Medulla oblongata (tissue), 1 donor: ENCODE results near the gene EMX1.

Experiments used
- DNase-seq: peaks from one replicate; pipeline ENCODE4 v3.0.0-alpha.2; 2015; ENCODE audit errors: extremely low spot score

EMX1 gene

GRCh38 chr2:72942881-72943418, 25.6 kb downstream of the EMX1 start:
- no peak for DNase-seq

GRCh38 chr2:72943540-72944395, 26.4 kb downstream of the EMX1 start:
- no peak for DNase-seq

- DNase-seq: no peak
Observed at GRCh38 chr2:72944804-72945449, 27.6 kb downstream of the EMX1 start.

GRCh38 chr2:72945450-72946019, 28.2 kb downstream of the EMX1 start:
- no peak for DNase-seq

- no peak for DNase-seq
Observed at GRCh38 chr2:72946466-72946865, 29.1 kb downstream of the EMX1 start.

- DNase-seq: no peak
Observed at GRCh38 chr2:72947952-72948830, 30.9 kb downstream of the EMX1 start.

GRCh38 chr2:72949045-72949444, 31.7 kb downstream of the EMX1 start:
- DNase-seq: no peak

GRCh38 chr2:72949642-72950041, 32.3 kb downstream of the EMX1 start:
- no peak for DNase-seq

- DNase-seq: no peak
Observed at GRCh38 chr2:72950558-72951255, 33.4 kb downstream of the EMX1 start.

GRCh38 chr2:72951303-72952095, 34.2 kb downstream of the EMX1 start:
- DNase-seq: no peak

- no peak for DNase-seq
Observed at GRCh38 chr2:72952110-72952823, 34.9 kb downstream of the EMX1 start.

GRCh38 chr2:72952961-72953360, 35.6 kb downstream of the EMX1 start:
- no peak for DNase-seq

GRCh38 chr2:72953528-72953927, 36.2 kb downstream of the EMX1 start:
- no peak for DNase-seq

- no peak for DNase-seq
Observed at GRCh38 chr2:72953976-72954375, 36.7 kb downstream of the EMX1 start.

GRCh38 chr2:72954376-72955227, 37.3 kb downstream of the EMX1 start:
- no peak for DNase-seq

- DNase-seq: no peak
Observed at GRCh38 chr2:72955228-72956049, 38.1 kb downstream of the EMX1 start.

GRCh38 chr2:72956050-72956395, 38.7 kb downstream of the EMX1 start:
- DNase-seq: no peak

GRCh38 chr2:72956936-72957335, 39.6 kb downstream of the EMX1 start:
- peak; percentile 63 for DNase-seq
